Ishikawa (cell line): ENCODE results near the gene PABPC3.
A peak's percentile ranks its signal among the peaks of the same experiment; 100 is the strongest.

Experiments
- CEBPB ChIP-seq: IDR thresholded peaks from 2 replicates; pipeline ENCODE4 v1.6.1; 2012
- CREB1 ChIP-seq: IDR thresholded peaks from 2 replicates; pipeline ENCODE4 v1.6.1; 2012; ENCODE audit warnings: low read depth
- EGR1 ChIP-seq: IDR thresholded peaks from 2 replicates; pipeline ENCODE4 v1.6.1; 2012
- EP300 ChIP-seq: IDR thresholded peaks from 2 replicates; pipeline ENCODE4 v1.6.1; 2012; ENCODE audit warnings: borderline replicate concordance
- FOXM1 ChIP-seq: IDR thresholded peaks from 2 replicates; pipeline ENCODE4 v1.6.1; 2012; ENCODE audit warnings: low read depth, borderline replicate concordance
- NFIC ChIP-seq: IDR thresholded peaks from 2 replicates; pipeline ENCODE4 v1.6.1; 2012
- RAD21 ChIP-seq: IDR thresholded peaks from 2 replicates; pipeline ENCODE4 v1.6.1; 2012; ENCODE audit warnings: low read depth
- TAF1 ChIP-seq: IDR thresholded peaks from 2 replicates; pipeline ENCODE4 v1.6.1; 2012; ENCODE audit warnings: low read depth, mild to moderate bottlenecking
- TCF12 ChIP-seq: IDR thresholded peaks from 2 replicates; pipeline ENCODE4 v1.6.1; 2012; ENCODE audit warnings: low read depth
- TEAD4 ChIP-seq: IDR thresholded peaks from 2 replicates; pipeline ENCODE4 v1.6.1; 2012
- YY1 ChIP-seq: IDR thresholded peaks from 2 replicates; pipeline ENCODE4 v1.6.1; 2012; ENCODE audit warnings: low read depth
- ZBTB7A ChIP-seq: IDR thresholded peaks from 2 replicates; pipeline ENCODE4 v1.6.1; 2012; ENCODE audit warnings: low read depth
- TF ChIP-seq, protein P1 (sequence below): IDR thresholded peaks from 2 replicates; pipeline ENCODE4 v1.6.1; 2012; ENCODE audit warnings: low read depth, mild to moderate bottlenecking
- TF ChIP-seq, protein P2 (sequence below): IDR thresholded peaks from 2 replicates; pipeline ENCODE4 v1.6.1; 2012
- TF ChIP-seq, protein P3 (sequence below): IDR thresholded peaks from 2 replicates; pipeline ENCODE4 v1.6.1; 2012

The PABPC3 gene

DNA sequence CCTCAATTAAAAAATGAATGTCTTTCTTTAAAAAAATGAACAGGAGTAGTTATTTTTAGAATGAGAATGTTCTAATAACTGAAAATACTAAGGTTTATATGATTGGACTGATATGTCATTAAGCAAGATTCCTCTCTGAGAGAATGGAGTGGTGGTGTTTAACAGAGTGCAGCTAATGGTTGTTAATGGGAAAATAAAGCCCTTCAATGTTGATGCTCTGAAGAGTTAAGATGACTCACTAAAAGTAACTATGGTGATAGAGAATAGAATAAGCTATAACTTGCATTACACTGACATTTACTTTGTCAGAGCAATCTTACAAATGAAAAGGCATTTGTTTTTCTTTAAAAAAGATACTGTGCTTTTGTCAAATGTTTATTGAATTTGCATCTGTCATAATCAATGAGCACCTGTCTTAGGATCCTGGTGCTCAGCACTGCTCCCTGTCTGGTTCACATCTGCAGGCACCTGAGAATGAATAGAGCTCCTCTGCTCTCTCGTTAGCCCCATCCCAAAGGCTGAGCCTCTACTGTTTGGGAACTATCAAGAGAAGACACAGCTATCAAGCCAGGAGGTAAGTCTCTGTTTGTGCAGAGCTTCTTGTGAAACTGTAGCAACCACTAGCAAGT lies 15.1 kb downstream of the PABPC3 start:
- TF ChIP-seq TEAD4 (no peak), CREB1 (no peak)

DNA sequence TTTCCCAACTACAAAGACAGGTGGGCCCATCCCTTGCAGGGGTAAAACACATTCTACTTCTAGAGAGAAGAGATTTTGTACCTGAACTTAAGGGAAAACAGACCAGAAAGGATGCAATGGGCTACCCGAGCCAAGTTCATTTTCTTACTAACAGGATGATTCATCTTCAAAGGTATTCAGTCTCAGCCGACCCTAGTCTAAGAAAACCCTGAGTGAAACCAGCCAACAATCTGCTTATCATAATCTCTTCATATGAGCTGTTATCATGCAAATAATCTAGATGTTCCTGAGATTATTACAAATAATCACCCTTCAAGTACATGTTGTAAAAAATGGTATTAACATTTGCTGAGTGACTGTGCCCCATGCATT lies 15.6 kb downstream of the PABPC3 start:
- no peak for TF ChIP-seq TAF1
- no peak for TF ChIP-seq EP300
- TF ChIP-seq CEBPB = no peak
- TF ChIP-seq, protein P1, sequence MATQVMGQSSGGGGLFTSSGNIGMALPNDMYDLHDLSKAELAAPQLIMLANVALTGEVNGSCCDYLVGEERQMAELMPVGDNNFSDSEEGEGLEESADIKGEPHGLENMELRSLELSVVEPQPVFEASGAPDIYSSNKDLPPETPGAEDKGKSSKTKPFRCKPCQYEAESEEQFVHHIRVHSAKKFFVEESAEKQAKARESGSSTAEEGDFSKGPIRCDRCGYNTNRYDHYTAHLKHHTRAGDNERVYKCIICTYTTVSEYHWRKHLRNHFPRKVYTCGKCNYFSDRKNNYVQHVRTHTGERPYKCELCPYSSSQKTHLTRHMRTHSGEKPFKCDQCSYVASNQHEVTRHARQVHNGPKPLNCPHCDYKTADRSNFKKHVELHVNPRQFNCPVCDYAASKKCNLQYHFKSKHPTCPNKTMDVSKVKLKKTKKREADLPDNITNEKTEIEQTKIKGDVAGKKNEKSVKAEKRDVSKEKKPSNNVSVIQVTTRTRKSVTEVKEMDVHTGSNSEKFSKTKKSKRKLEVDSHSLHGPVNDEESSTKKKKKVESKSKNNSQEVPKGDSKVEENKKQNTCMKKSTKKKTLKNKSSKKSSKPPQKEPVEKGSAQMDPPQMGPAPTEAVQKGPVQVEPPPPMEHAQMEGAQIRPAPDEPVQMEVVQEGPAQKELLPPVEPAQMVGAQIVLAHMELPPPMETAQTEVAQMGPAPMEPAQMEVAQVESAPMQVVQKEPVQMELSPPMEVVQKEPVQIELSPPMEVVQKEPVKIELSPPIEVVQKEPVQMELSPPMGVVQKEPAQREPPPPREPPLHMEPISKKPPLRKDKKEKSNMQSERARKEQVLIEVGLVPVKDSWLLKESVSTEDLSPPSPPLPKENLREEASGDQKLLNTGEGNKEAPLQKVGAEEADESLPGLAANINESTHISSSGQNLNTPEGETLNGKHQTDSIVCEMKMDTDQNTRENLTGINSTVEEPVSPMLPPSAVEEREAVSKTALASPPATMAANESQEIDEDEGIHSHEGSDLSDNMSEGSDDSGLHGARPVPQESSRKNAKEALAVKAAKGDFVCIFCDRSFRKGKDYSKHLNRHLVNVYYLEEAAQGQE = no peak
- no peak for TF ChIP-seq FOXM1
- no peak for TF ChIP-seq TEAD4
- TF ChIP-seq CREB1 = no peak
- TF ChIP-seq EGR1 = no peak
- TF ChIP-seq, protein P2, sequence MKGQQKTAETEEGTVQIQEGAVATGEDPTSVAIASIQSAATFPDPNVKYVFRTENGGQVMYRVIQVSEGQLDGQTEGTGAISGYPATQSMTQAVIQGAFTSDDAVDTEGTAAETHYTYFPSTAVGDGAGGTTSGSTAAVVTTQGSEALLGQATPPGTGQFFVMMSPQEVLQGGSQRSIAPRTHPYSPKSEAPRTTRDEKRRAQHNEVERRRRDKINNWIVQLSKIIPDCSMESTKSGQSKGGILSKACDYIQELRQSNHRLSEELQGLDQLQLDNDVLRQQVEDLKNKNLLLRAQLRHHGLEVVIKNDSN = no peak
- no peak for TF ChIP-seq YY1
- TF ChIP-seq, protein P3, sequence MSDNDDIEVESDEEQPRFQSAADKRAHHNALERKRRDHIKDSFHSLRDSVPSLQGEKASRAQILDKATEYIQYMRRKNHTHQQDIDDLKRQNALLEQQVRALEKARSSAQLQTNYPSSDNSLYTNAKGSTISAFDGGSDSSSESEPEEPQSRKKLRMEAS = no peak
- no peak for TF ChIP-seq ZBTB7A
- no peak for TF ChIP-seq RAD21
- no peak for TF ChIP-seq NFIC
- no peak for TF ChIP-seq TCF12

DNA sequence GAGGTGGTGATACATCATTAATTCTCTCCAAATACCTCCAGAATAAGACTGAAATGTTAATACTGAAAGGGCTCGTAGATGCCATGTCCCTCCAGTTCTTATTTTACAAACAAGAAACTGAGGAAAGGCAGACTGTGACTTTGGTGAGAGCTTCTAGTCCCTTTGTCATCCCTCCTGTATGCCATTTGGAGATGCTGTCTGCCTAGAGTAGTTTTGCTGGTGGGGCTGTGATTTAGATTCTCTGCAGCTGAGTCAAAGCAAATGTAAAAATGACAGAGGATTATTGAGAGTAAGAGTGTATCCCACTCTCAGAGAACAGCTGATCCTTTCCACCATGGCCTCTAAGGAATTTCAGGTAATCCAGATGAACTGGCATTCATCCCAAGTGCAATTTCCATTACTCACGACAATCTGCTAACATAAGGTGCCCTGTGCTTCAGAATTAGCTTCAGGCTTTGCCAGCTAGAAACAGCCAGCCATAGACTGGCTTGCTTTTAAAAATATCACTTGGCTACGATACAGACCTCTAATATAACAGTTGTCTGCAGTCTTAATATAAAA lies 16.8 kb downstream of the PABPC3 start:
- TF ChIP-seq, protein P2 = no peak
- TF ChIP-seq TEAD4 (no peak), EP300 (no peak), RAD21 (no peak), ZBTB7A (no peak), TCF12 (no peak), TAF1 (no peak), YY1 (no peak), CREB1 (no peak), NFIC (no peak), FOXM1 (no peak), EGR1 (no peak), CEBPB (no peak)
- TF ChIP-seq, protein P1 = no peak
- TF ChIP-seq, protein P3 = no peak

DNA sequence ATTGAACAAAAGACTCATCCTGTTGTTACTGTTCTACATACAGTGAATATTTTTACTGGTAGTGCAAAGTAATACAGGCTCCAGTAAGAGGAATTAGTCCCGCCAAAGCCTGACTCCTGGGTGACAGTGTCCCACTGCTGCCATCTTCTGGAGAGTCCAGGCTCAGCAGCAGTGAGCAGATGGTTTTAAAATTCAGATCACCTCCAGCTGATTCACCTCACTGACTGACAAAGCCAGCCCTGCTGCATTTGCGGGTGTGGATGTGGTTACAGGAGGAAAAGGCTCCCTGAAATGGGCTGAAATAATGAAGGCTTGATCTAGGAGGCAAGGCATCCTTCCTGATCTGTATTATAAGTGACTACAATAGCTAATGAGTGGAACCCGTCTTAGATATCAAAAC lies 18.3 kb downstream of the PABPC3 start:
- TF ChIP-seq RAD21 = peak; percentile 82
- TF ChIP-seq TAF1 = no peak

DNA sequence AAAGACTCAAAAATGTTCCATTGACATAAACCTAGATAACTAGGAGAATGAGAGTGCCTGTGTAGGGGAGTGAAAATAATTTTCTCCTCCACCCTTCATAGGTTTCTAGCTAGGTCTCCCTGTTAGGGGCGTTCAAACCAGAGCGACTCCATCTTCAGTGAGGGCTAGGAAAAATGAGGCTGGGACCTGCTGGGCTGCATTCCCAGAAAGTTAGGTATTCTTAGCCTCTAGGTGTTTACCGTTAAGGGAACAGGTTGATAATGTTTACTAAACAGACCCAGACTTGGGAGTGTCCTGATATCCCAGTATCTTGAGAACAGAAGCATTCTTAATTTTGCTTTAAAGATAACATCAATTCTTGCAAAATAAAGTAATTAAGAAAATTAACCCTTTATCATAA lies 20.1 kb downstream of the PABPC3 start:
- TF ChIP-seq, protein P1 = no peak
- TF ChIP-seq EP300 = no peak
- no peak for TF ChIP-seq YY1
- no peak for TF ChIP-seq NFIC
- TF ChIP-seq CREB1 = no peak
- TF ChIP-seq, protein P3 = no peak
- no peak for TF ChIP-seq EGR1
- TF ChIP-seq, protein P2 = no peak
- no peak for TF ChIP-seq TEAD4
- no peak for TF ChIP-seq RAD21
- no peak for TF ChIP-seq TCF12
- TF ChIP-seq FOXM1 = no peak
- TF ChIP-seq TAF1 = no peak
